PC-9 (cell line): ENCODE data around the gene CHSY1.

Experiments
- CTCF ChIP-seq: fragments of 200-600 bp; sonication (generic); conservative IDR thresholded peaks from 2 replicates; pipeline ENCODE4 v1.6.1; 2017; ENCODE audit warnings: mixed run types, antibody characterized with exemption, mild to moderate bottlenecking, moderate library complexity
- EZH2 ChIP-seq: fragments of 200-600 bp; sonication (generic); IDR thresholded peaks from 2 replicates; pipeline ENCODE4 v1.8.0; 2017; ENCODE audit warnings: antibody characterized with exemption, low read depth

GRCh38 chr15:101246391-101246790 is 5.5 kb downstream of the CHSY1 start:
- no peak for TF ChIP-seq EZH2
- TF ChIP-seq CTCF, result no peak
